Activated T-cell treated with anti-CD3 and anti-CD28 coated beads for 24 hours (primary cell): ENCODE results near the gene KHDRBS2.

Experiments used
- DNase-seq: peaks from one replicate; pipeline ENCODE4 v3.0.0-alpha.2; 2020; ENCODE audit warnings: low read depth

KHDRBS2 gene

DNA sequence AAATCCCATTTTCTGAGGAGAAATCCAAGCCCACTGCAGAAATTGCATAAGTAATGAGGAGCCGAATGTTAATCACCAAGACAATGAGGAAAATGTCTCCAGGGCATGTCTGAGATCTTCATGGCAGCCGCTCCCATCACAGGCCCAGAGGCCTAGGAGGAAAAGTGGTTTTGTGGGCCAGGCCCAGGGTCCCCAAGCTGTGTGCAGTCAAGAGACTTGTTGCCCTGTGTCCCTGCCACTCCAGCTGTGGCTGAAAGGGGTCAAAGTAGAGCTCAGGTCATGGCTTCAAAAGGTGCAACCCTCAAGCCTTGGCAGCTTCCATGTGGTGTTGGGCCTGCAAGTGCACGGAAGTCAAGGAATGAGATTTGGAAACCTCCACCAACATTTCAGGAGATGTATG, 276.6 kb downstream of the KHDRBS2 start:
- DNase-seq = no peak

DNA sequence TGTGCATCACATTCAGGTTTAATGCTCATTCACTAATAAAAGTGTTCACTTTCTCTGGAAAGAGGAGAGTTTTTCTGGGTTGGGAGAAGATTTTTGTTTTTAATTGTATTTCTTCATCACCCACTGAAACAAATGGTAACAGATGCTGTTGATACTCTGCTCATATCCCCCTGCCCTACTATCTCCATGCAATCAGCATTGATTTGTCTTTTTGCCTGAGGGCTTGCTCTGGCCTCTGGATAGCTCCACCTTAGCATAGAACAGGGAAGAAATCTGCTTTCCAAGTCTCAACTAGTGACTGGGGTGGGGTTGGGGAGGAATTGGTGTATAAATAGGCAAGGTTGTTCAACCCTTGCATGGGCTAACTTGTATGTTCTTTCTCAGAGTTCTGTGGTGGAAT, 296.4 kb downstream of the KHDRBS2 start:
- DNase-seq = no peak

DNA sequence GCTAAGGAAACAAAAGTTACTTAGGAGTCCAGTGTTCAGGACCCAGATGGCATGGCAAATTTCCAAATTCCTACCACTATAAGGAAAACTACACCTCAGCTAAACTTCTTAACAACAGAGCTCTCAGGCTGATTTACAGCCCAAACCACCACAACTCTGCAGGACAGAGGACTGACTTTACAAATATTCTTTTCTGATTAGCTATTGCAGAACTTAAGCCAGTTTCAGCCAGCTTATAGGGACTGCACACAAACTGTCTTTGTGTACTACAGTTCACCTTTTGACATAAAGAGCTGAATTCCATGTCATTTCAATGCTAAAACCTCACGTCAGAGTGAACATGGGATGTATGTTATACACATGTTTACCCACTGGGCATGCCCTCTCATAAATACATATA, 305.4 kb downstream of the KHDRBS2 start:
- DNase-seq = no peak

DNA sequence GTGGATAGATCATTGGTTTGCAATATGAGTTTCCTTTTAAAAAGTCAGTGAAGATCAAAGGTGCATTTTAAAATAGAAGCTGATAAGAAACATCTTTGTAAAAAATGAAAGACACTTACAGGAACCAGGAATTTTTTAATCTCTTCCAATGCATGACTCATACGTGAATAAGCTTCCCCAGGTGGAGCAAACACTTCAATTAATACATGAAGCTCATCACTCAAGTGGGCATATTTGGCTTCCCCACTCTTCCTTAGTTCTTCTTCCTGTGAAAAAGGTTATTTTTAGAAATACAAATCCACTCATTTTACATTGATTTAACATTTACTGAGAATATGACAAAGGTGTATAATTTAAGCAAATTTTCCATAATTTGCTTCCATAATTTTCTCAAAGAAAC, 308.1 kb downstream of the KHDRBS2 start:
- DNase-seq = no peak

DNA sequence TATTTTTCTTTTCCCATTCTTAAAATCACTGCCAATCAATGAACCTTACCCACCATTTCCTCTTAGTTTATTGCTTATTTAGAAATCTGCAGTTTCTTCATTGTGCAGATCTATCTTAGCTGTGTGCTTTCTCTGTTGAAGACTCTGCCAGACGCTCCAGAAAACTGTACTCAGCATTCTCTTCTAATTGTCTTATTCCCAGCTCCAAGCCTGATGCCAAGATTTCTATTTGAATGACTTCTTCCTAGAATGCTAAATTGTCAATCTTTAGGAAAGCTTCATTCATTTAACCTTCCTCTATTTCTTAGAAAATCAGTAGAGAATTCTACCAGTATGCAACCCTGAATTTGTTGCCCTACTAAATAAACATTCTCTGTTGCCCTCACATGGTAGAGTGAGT, 308.9 kb downstream of the KHDRBS2 start:
- DNase-seq = no peak

DNA sequence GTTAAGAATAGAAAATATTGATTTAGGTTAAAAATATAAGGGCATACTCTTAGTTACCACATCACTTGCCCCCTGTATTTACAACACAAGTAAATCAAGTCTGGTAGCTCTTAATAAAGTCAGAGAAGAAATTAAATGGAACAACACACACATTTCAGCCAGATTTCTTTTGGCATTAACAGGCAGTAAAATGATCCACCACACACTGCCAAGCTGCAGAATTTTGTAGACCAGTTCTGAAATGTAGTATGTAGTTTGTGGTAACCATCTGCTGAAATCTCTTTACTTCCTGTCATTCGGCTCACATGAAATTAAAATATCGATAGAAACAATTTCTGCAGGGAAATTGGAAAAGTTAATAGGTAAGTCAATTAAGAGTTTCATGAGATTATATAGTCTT, 326.8 kb downstream of the KHDRBS2 start:
- DNase-seq = no peak

DNA sequence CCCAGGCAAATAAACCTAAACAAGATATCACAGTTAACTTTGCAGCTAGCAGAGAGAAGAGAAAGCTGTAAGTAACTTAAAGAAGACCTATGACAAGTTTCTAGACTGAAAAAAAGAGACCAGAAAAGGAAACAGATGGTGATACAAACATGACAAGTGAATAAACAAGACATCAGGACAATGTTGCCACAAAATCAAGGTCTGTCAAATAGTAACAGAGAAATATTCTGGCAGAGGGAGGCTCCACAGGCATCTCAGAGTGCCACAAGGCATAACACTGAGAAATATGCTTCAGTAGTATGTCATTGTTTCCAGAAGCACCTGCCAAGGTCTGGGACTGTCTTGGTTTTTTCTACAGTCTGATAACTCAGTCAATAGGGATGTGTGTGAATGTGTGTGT, 332.2 kb downstream of the KHDRBS2 start:
- DNase-seq = no peak

DNA sequence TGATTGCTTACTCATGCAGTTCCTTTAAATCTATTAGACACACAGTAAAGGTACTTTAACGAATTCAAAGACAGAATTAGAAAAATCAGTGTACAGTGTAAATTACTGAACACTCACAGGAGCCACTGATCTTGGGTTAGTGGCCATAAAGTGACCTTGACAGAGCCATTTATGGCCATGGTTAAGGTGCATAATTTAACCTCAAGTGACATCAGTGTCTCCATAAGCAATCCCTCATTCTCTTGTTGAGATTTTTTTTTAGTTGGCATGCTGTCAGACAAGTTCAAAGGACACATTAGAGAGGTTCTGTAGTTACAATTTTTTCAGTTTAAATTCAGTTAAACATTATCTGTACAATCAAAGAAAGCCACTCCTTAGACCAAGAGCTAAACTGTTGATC, 334.4 kb downstream of the KHDRBS2 start:
- DNase-seq = no peak

DNA sequence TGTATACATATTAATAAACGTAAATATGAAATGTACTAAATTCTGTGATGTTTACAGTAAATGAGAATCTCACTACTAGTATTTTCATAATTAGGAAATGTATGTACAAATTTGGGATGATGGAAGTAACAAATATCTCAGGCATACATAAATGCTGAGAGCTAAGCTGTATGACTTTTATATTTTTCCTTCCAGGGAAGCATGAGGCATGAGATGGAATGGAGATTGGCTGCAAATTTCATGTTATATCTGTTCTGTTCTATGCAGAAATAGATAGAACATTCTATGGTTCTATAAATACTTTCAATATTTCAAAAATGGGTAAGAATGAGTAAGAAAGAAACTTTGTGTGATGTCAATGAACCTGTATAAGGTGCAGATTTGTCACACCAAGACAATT, 335.2 kb downstream of the KHDRBS2 start:
- no peak for DNase-seq

DNA sequence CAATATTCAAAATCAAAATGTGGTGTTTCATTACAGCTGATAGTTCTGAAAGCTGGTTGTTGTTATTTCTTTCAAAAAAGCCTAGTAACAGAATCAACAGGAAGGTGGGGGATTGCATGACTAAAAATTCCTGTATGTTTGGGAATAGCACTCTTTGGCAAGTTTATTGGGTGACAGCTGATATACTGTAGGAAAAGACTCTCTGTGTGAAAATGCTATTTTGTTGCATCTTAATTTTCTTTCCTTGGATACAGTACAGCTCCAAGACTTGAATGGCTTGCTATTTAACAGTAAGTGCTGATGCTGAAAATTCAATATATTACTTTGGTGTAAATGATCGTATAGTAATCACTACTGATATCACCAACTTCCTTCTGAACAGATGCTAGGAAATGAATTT, 336.1 kb downstream of the KHDRBS2 start:
- no peak for DNase-seq

DNA sequence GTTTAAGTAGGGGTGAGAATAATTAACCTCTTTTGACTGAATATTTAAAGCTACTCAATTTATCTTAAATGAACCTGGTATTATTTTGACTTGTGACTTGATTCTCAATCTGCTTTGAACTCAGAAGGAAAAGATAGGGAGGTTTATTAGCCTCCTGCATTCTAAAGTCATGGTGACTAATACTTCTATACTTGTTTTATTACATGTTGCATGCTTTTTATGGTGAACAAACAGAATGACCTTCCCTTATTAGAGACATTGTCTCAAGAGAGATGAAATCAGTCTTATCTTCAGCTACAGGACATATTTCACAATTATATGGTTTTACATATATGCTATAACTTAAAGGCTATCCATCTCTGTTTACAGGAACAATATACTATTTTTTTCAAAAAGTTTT, 336.9 kb downstream of the KHDRBS2 start:
- DNase-seq = no peak

DNA sequence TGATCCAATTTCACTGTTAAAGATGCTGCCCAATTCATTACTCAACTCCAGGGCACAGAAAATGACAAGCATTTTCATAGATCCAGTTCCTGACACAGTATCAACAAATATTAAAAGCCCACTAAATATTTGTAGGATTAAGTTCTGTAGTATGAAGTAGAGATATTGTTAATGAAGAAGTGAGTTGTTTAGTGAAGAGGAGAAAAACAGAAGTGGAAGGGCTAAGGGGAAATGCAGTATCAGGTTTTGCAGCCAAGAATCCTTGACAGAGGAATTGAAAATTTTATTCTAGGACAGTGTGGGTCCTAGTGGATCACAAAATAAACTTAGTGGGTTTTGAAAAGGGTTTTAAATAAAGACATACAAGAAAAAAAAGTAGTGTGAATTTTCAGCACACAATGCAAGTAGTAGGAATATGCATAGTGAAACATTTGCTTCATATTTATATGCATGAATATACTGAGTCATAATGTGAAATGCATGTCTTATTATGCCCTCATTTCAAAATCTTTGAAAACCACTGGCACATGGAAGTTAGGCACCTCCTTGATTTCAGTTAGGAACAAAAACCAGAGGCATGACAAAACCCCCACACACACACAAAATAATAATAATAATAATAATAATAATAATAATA, 338.6 kb downstream of the KHDRBS2 start:
- DNase-seq = no peak

DNA sequence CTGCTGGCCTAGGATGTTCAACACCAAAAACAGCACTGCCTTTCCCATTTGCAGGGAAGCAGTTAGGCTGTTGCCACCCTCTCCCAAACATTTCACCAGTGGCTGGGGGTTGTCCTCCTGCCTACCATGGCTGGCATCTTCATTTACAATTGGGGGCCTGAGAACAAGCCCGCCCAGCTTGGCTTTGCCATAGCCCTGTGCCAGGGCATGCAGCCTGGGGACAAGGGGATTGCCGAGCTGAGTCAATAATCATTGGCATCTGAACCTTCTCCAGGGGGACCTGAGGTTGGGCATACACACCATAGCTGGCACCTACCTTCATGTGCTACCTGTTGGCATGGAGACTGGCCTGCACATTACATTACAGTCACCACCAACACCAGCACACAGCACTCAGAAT, 345.1 kb downstream of the KHDRBS2 start:
- DNase-seq = no peak

DNA sequence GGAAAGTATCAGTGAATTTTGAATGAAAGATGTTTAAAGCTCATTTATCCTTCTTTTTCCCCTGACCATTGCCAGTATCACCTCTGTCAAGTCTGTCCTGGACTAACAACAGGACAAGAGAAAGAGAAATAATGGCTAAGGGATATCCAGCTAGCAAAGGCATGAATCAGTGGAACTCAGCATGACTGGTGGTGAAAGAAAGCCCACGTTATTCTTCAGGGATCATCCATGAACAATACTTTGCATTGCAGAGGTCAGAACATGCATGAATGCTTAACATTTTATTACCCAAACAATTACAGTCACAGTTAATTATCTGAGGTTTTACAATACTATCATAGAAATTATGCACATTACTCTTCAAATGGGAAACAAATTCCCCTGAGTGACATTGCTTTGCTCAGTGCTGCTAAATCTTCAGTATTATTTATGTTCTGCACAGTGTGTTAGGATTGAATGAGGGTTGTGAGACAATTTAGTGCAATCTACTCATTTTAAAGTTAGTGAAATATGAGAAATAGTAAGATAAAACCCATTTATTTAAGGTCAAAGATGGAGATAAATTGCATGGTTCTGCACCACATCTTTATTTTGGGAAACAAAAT, 350.7 kb downstream of the KHDRBS2 start:
- no peak for DNase-seq

DNA sequence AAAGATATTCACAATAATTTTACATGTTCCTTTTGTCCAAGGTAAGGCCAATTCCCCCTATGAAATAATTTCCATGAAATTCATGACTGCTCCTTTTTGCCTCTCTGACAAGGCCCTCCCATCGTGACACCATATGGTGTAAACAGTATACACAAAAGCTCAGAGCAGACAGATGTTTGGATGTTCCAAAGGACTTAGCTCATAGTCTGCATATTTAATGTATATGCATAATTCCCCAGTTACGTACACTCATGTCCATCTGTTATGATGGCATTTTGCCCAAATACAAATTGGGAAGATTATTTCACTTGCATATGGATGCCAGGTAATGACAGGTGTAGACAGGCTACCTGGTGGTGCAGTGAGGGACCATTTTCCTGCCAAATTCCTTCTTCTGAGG, 376.5 kb downstream of the KHDRBS2 start:
- no peak for DNase-seq

DNA sequence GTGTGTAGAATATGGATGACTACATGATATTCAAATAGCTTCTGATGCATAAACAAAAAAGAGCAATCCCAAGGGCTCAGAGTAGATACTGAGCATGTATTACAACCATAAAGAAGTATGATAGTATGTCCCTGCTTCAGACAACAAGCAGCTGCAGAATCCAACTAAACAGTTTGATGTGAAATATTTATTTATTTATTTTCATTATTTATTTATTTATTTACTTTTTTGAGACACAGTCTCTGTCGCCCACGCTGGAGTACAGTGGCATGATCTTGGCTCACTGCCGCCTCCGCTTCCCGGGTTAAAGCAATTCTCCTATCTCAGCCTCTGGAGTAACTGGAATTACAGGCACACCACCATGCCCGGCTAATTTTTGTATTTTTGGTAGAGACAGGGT, 384.3 kb downstream of the KHDRBS2 start:
- no peak for DNase-seq

DNA sequence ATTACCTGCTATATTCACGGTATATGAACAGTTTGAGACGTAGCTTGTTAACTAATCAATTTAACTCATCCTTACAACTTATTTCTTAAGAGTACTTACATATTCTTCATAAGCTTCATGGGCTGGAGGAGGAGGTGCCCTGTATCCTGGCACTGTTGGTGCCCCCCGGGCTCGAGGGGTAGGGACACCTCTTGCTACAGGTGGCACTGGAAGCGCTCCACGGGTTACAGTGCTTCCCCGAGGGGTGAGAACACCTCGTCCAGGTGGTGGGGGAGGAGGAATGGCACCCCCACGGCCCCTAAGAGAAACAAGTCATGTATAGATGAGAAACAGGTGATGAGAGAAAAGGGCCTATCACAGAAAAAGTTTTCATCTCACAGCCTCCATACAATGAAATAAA, 391.5 kb downstream of the KHDRBS2 start:
- no peak for DNase-seq

DNA sequence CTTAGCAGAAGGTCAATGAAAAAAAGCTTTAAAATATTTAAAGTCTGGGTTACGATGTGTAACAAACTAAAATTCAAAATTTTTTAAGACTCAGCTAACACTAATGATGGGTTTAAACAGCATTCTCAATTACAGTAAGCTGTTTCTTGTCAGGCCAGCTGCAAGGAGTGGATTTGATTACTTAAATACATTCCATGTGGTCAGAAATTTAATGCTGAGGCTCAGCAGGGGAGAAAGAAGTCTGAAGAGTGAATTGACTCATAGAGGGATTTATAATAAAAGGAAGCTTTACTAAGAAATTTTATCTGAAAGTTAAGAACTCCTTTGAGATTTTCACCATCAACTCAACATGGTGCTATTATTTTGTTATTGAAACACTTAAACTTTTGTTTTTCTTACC, 398.6 kb downstream of the KHDRBS2 start:
- DNase-seq = no peak

DNA sequence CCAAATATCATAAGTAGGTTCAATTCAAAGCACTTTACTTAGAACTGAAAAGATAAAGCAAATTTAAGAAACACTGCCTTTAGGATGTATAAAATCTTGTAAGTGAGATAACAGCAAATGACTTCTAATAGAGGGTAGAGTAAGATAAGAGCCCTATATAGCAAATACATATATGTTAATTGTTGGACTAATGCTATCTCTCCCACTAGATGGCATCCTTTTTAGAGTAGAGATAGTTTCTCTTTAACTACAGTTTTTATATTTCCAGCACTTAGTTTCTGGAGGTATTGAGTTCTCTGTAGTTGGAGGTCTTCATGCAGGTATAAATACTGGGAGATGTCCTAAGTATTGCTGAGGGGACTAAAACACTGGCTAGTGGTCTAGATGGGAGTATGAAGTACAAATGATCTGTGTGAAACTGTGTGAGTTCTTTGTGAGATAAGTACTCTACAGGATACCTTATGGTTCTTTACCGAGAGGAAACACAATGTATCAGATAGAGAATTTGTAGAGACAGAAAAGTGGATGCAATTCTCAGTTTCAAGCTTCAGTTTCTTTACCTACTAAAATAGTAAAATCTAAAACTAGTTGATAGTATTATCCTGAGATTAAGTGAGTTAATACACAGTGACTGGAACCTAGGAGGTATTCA, 399.3 kb downstream of the KHDRBS2 start:
- no peak for DNase-seq

DNA sequence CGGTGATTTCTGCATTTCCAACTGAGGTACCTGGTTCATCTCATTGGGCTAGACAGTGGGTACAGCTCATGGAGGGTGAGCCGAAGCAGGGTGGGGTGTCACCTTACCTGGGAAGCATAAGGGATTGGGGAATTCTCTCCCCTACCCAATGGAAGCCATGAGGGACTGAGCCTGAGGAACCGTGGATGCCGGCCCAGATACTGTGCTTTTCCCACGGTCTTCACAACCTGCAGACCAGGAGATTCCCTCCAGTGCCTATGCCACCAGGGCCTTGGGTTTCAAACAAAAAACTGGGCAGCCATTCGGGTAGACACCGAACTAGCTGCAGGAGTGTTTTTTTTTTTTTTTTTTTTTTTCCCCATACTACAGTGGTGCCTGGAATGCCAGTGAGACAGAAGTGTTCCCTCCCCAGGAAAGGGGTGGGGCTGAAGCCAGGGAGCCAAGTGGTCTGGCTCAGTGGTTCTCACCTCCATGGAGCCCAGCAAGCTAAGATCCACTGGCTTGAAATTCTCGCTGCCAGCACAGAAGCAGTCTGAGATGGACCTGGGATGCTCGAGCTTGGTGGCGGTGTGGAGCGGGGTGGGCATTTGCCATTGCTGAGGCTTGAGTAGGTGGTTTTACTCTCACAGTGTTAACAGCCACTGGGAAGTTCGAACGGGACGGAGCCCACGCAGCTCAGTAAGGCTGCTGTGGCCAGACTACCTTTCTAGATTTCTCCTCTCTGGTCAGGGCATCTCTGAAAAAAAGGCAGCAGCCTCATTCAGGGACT, 416.2 kb downstream of the KHDRBS2 start:
- no peak for DNase-seq

DNA sequence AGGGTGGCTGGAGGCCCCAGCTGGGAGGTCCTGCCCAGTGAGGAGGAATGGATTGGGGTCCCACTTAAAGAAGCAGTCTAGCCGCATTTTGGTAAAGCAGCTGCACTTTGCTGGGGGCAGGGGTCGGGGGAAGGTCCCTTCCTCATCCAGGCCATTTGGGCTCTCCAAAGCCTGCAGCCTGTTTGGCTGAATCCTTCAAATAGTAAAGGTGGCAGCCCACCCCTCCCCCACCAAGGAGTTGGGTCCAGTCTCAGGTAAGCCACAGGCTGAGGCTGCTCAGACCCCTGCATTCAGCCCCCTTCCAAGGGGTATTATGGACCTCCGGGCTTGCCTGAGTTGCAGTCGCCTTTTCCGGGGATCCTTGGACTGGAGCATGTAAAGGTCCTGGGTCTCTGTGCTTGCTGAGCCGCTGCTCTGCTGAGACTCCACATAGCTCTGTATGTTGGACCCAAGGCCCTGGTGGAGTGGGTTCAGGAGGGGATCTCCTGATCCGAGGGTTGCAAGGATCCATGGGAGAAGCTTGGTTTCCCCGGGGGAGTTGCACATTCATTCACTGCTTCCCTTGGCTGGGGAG, 417.4 kb downstream of the KHDRBS2 start:
- DNase-seq = no peak

DNA sequence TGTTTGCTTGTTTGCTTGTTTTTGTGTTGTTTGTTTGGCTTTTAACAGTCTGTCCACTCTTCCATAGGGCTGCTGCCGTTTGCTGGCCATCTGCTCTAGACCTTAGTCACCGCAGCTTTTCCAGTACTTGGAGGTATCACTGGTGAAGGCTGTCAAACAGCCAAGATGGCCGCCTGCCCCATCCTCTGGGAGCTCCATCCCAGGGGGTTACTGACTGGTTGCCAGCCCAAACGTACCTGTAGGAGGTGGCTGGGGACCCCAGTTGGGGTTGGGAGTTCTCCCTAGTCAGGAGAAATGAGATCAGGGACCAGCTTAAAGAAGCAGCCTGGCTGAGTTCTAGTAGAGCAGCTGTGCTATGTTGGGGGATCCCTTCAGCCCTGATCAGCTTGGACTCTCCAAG, 418.4 kb downstream of the KHDRBS2 start:
- no peak for DNase-seq

DNA sequence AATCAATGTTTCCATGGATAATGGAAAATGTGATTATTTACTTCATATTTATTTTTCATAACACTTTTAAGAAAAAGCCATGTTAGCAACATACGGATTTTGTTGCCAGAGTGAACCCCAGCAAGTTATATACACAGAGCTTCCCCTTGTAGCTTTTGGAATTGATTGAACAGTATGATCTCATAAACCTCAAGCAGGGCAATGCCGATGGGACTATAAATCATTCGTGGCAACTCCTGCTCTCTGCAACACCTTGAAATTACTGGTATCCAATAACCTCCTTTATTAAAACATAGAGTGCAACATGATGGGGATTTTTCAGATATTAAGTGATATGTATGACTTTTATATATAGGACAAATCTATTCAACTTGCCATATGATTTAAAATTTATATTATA, 428.5 kb downstream of the KHDRBS2 start:
- DNase-seq = no peak
